Right atrium auricular region (tissue), 2 donors: ENCODE results near the gene LRIG1. TPM values are rescaled to one million over a fixed set of nuclear protein-coding genes. Genes with fewer than 3 reads are reported as not detected.

Source experiments
- DNase-seq: peaks from one replicate; pipeline ENCODE4 v3.0.0-alpha.2; 2019; ENCODE audit warnings: low spot score
- H3K27ac ChIP-seq, 2 donors: fragments of 200-600 bp; sonication (generic); 1 replicate in 1 of 2; 2 replicates in 1 of 2; pipeline ENCODE4 v1.5.1; 2016 to 2019
- H3K27me3 ChIP-seq, 2 donors: fragments of 200-600 bp; sonication (generic); one replicate each; pipeline versions ENCODE4 v1.5.1 to v1.6.0; 2017 to 2019
- H3K36me3 ChIP-seq: fragments of 200-600 bp; sonication (generic); one replicate; pipeline ENCODE4 v1.5.1; 2016
- H3K4me1 ChIP-seq, 2 donors: fragments of 200-600 bp; sonication (generic); one replicate each; pipeline versions ENCODE4 v1.5.1 to v1.6.0; 2017 to 2019
- H3K4me3 ChIP-seq, 2 donors: fragments of 200-600 bp; sonication (generic); 1 replicate in 1 of 2; 2 replicates in 1 of 2; pipeline ENCODE4 v1.5.1; 2017 to 2019; ENCODE audit warnings: mild to moderate bottlenecking in 1 of 2, moderate library complexity in 1 of 2
- H3K9me3 ChIP-seq, 2 donors: fragments of 200-600 bp; sonication (generic); one replicate each; pipeline ENCODE4 v1.5.1; 2019
- total RNA-seq, 2 donors: library from RNA; depleted of rRNA; stranded (reverse); fragments of >200 nt; gene quantifications; one replicate each; pipeline ENCODE4 v1.1.0, GENCODE V29; 2016
- TF ChIP-seq, protein P1 (sequence below), 2 donors: fragments of 200-600 bp; sonication (generic); IDR thresholded peaks; one replicate each; pipeline ENCODE4 v1.5.1; 2019; ENCODE audit warnings: antibody characterized with exemption in 2 of 2

LRIG1 gene
- total RNA-seq, 2 donors from 2014 or later = 147 to 179 TPM

DNA sequence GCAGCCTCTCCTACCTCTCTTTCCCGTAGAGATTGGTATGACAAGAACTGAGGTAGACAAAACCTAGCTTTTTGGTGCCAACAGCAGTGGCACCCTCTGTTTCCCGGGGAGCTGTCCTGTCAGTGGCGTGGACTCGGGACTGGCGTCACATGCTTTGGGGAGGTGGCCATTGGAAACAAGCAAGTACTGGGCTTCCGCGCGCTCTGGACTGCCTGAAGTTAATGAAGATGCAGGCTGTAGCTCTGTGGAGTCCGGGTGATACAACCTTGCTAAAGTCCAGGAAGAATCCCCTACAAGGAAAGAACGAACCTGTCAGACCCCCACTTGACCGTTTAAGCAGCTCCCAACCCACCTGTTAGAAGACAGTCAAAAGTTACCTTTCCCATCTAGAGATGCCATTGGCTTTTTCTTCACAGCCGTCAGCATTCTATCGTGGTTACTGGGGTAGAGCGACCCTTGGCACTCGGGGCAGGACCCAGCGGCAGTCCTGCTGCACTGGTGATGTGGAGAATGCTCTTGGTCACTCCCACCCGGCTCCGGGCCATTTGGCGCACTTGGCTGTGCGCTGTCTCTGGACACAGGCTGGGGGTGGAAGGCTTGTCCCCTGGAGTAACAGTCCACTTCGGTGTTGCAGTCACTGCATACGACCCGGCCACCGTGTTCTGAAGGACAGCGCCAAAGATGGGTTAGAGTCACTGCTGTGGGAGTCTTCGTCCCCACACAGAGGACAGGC, 120.5 kb downstream of the LRIG1 start:
- Histone ChIP-seq H3K27me3 (no peaks in the 10 kb centered on the region), H3K4me3 (no peak overlapping the region), H3K36me3 (peaks cover 85% of the 10 kb centered on the region), H3K9me3 (no peaks in the 10 kb centered on the region), H3K27ac (no peak overlapping the region), H3K4me1 (peaks cover 0 to 16% of the 10 kb centered on the region in 2 donors)
- no peak for DNase-seq
- TF ChIP-seq, protein P1, sequence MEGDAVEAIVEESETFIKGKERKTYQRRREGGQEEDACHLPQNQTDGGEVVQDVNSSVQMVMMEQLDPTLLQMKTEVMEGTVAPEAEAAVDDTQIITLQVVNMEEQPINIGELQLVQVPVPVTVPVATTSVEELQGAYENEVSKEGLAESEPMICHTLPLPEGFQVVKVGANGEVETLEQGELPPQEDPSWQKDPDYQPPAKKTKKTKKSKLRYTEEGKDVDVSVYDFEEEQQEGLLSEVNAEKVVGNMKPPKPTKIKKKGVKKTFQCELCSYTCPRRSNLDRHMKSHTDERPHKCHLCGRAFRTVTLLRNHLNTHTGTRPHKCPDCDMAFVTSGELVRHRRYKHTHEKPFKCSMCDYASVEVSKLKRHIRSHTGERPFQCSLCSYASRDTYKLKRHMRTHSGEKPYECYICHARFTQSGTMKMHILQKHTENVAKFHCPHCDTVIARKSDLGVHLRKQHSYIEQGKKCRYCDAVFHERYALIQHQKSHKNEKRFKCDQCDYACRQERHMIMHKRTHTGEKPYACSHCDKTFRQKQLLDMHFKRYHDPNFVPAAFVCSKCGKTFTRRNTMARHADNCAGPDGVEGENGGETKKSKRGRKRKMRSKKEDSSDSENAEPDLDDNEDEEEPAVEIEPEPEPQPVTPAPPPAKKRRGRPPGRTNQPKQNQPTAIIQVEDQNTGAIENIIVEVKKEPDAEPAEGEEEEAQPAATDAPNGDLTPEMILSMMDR (IDR thresholded peaks at IDR 0.05) = no peak

DNA sequence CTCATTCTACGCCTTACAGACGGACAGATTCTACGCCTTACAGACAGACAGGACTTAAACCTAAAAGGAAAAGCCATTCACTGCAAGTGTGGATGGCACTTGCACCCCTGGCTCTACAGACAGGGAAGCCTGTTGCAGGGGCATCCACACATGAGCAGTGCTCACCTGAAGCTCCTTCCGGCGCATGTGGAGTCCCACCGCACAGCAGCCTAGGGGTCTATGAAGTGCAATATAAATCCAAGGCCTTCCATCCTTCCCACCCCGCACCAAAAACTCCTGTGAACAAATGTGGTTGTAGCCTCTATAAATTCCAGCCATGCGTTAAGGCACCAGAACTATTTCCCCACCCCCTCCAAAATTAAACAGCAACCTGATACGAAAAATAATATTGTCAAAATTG, 121.3 kb downstream of the LRIG1 start:
- TF ChIP-seq, protein P1 (IDR thresholded peaks at IDR 0.05) = no peak
- Histone ChIP-seq H3K9me3 (no peaks in the 10 kb centered on the region), H3K36me3 (peaks cover 77% of the 10 kb centered on the region), H3K27ac (no peak overlapping the region), H3K4me3 (no peak overlapping the region), H3K4me1 (peaks cover 0 to 16% of the 10 kb centered on the region in 2 donors), H3K27me3 (no peaks in the 10 kb centered on the region)
- no peak for DNase-seq

DNA sequence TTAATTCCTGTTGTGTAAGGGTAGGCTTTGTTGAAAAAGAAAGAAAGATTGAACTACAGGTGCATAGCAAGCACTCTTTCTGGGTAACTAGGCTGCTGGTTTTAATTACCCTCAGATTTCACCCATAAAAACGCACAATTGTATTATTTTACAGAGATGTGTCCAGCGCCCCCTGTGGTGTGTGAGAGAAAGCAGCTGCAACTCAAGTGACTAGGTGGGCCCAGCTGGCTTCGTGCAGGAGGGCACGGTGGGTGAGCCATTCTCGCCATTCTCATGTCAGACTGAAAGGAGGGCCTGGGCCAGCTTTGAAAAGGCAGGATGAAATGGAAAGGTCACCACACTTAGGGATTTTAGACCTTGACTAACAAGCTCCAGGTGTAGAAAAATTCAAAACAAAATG, 122.6 kb downstream of the LRIG1 start:
- Histone ChIP-seq H3K27ac (no peak overlapping the region), H3K36me3 (peaks cover 64% of the 10 kb centered on the region)

DNA sequence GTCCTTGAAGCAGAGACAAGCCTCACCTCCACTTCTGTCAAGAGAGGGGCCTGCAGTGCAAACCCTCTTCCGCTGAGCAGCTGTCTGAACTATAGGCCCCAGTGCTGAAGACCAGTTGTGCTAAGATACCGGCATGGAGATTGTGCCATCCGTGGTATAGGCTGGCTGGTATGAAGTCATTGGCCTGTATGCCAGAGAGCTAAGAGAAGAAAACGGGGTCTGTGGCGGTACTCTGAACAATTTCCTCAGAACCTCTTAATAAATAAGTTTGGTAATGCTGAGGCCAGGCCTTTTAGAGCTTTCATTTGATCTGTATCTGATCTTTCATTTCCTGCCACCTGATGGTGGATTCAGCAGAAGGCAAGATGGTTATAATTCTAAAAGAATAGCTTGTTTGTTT, 123.0 kb downstream of the LRIG1 start:
- Histone ChIP-seq H3K4me1 (peaks cover 0 to 16% of the 10 kb centered on the region in 2 donors), H3K27me3 (no peaks in the 10 kb centered on the region), H3K36me3 (peaks cover 60% of the 10 kb centered on the region), H3K4me3 (no peak overlapping the region), H3K9me3 (no peaks in the 10 kb centered on the region), H3K27ac (no peak overlapping the region)
- DNase-seq = no peak
- TF ChIP-seq, protein P1 (IDR thresholded peaks at IDR 0.05) = no peak

More for the DNA sequence above, 122.6 kb downstream of the LRIG1 start:
- peaks cover 0 to 16% of the 10 kb centered on the region in 2 donors for H3K4me1 ChIP-seq
- TF ChIP-seq, protein P1 (IDR thresholded peaks at IDR 0.05) = peak; percentile 15 to 57
- no peak for DNase-seq
- H3K4me3 ChIP-seq = no peak overlapping the region
- H3K9me3 ChIP-seq = no peaks in the 10 kb centered on the region
- H3K27me3 ChIP-seq = no peaks in the 10 kb centered on the region

DNA sequence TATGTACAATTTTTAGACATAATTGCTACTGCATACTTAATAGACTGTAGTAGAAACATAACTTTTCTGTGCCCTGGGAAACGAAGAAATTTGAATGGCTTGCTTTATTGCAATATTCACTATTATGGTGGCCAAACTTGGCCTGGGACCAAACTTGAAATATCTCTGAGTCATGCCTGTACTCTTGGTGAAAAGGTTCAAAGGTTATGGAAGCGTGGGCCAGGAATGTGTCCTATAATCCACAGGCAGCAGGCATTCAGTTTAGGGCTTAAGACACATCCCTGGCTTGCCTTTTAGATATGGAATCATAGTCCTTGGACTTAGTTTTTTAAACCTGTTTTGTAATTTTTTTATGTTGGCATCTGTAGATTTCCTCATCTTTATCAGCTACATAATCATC, 124.3 kb downstream of the LRIG1 start:
- no peak for DNase-seq
- H3K27ac ChIP-seq = peak overlapping the region in 1 of 2 donors; percentile 0
- peaks cover 47% of the 10 kb centered on the region for H3K36me3 ChIP-seq

More for the DNA sequence above, 124.3 kb downstream of the LRIG1 start:
- TF ChIP-seq, protein P1 (IDR thresholded peaks at IDR 0.05) = no peak
- H3K27me3 ChIP-seq = no peaks in the 10 kb centered on the region
- H3K4me3 ChIP-seq = no peak overlapping the region
- H3K9me3 ChIP-seq = no peaks in the 10 kb centered on the region
- peaks cover 0 to 21% of the 10 kb centered on the region in 2 donors for H3K4me1 ChIP-seq
